Panc1 (cell line): Measurements from ENCODE around the gene RFPL2.
"Not testable (repeated sequence)": the region's sequence is repeated elsewhere in the genome, so short reads cannot be mapped to it uniquely, and the experiment has no call there.

Experiments used
- CTCF ChIP-seq: fragments of 450-650 bp; IDR thresholded peaks from 2 replicates; pipeline ENCODE4 v1.5.1; 2017; ENCODE audit warnings: mild to moderate bottlenecking
- POLR2AphosphoS5 ChIP-seq: IDR thresholded peaks from 2 replicates; pipeline ENCODE4 v1.6.1; 2012; ENCODE audit warnings: mild to moderate bottlenecking, low read depth, low read length, moderate library complexity
- TCF7L2 ChIP-seq: IDR thresholded peaks from 2 replicates; pipeline ENCODE4 v1.6.1; 2011; ENCODE audit warnings: mild to moderate bottlenecking, low read depth, low read length, inconsistent platforms

DNA sequence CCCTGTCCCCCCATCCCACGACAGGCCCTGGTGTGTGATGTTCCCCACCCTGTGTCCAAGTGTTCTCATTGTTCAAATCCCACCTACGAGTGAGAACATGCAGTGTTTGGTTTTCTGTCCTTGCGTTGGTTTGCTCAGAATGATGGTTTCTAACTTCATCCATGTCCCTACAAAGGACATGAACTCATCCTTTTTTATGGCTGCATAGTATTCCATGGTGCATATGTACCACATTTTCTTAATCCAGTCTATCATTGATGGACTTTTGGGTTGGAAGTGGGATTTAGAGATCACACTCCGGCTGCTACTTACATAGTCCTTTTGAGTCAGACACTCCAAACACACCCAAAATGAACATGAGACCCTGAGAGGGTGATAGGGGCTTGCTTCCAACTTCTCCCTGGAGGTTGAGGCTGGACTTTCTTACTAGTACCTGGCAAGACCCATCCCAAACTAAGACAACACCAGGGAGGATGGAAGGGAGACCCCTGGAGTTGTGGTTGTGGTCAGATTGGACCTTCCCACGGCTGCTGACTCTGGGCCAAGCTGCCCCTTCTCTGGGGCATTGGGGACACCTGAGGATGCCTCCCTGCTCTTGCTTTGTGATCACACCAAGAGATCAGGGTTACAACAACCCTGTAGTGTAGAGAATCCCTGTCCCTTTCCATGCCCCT is 7.2 kb downstream of the RFPL2 start:
- not testable (repeated sequence) for TF ChIP-seq CTCF, TCF7L2, POLR2AphosphoS5
